ENCODE results near the gene PACSIN1. TPM values are rescaled to one million over a fixed set of nuclear protein-coding genes. Genes with fewer than 3 reads are reported as not detected.

PACSIN1 gene
- polyA plus RNA-seq, 1 donor from 2014 or later, result 3.1 TPM

GRCh38 chr6:34540841-34541240, 75.0 kb downstream of the PACSIN1 start:
- H3K79me2 ChIP-seq (replicated peaks; ENCODE audit: insufficient read depth, low read length), result no peaks in the 10 kb centered on the region
- H3K27me3 ChIP-seq (ENCODE audit: insufficient read depth, low read depth, low read length), result no peaks in the 10 kb centered on the region
- H3F3A ChIP-seq (ENCODE audit: insufficient read depth, low read length, poor library complexity, severe bottlenecking), result no peaks in the 10 kb centered on the region
- no peak overlapping the region for H3K9ac ChIP-seq (ENCODE audit: low read length)
- no peak overlapping the region for H3K27ac ChIP-seq (ENCODE audit: low read length)
- TF ChIP-seq RAD21 (conservative IDR thresholded peaks at IDR 0.05), result no peak
- no peak for TF ChIP-seq POLR2AphosphoS5 (IDR thresholded peaks at IDR 0.05)
- no peak for TF ChIP-seq EP300 (conservative IDR thresholded peaks at IDR 0.05; ENCODE audit: poor library complexity, severe bottlenecking)
- no peak for TF ChIP-seq SMC3 (conservative IDR thresholded peaks at IDR 0.05; ENCODE audit: poor library complexity)
- no peak for TF ChIP-seq CTCF (IDR thresholded peaks at IDR 0.05; ENCODE audit: poor library complexity, severe bottlenecking)
- TF ChIP-seq, protein P1, sequence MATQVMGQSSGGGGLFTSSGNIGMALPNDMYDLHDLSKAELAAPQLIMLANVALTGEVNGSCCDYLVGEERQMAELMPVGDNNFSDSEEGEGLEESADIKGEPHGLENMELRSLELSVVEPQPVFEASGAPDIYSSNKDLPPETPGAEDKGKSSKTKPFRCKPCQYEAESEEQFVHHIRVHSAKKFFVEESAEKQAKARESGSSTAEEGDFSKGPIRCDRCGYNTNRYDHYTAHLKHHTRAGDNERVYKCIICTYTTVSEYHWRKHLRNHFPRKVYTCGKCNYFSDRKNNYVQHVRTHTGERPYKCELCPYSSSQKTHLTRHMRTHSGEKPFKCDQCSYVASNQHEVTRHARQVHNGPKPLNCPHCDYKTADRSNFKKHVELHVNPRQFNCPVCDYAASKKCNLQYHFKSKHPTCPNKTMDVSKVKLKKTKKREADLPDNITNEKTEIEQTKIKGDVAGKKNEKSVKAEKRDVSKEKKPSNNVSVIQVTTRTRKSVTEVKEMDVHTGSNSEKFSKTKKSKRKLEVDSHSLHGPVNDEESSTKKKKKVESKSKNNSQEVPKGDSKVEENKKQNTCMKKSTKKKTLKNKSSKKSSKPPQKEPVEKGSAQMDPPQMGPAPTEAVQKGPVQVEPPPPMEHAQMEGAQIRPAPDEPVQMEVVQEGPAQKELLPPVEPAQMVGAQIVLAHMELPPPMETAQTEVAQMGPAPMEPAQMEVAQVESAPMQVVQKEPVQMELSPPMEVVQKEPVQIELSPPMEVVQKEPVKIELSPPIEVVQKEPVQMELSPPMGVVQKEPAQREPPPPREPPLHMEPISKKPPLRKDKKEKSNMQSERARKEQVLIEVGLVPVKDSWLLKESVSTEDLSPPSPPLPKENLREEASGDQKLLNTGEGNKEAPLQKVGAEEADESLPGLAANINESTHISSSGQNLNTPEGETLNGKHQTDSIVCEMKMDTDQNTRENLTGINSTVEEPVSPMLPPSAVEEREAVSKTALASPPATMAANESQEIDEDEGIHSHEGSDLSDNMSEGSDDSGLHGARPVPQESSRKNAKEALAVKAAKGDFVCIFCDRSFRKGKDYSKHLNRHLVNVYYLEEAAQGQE (IDR thresholded peaks at IDR 0.05; ENCODE audit: borderline replicate concordance), result no peak
- TF ChIP-seq TAF1 (IDR thresholded peaks at IDR 0.05; ENCODE audit: low read depth), result no peak
- no peak for TF ChIP-seq MXI1 (conservative IDR thresholded peaks at IDR 0.05; ENCODE audit: poor library complexity, severe bottlenecking)
- TF ChIP-seq EZH2 (IDR thresholded peaks at IDR 0.05; ENCODE audit: borderline replicate concordance, insufficient read depth, low read length, poor library complexity, severe bottlenecking), result no peak
- H3K36me3 ChIP-seq (ENCODE audit: insufficient read depth, low read length), result no peaks in the 10 kb centered on the region
- H3K4me3 ChIP-seq (ENCODE audit: low read length), result no peak overlapping the region
- no peaks in the 10 kb centered on the region for H4K20me1 ChIP-seq (ENCODE audit: insufficient read depth)
- H2AFZ ChIP-seq (ENCODE audit: low read depth, low read length), result no peak overlapping the region
- H3K4me2 ChIP-seq (ENCODE audit: low read length), result no peak overlapping the region
- H3K9me3 ChIP-seq (ENCODE audit: low read length), result no peaks in the 10 kb centered on the region
- no peaks in the 10 kb centered on the region for H3K9me2 ChIP-seq (ENCODE audit: insufficient read depth, low read length)

DNA sequence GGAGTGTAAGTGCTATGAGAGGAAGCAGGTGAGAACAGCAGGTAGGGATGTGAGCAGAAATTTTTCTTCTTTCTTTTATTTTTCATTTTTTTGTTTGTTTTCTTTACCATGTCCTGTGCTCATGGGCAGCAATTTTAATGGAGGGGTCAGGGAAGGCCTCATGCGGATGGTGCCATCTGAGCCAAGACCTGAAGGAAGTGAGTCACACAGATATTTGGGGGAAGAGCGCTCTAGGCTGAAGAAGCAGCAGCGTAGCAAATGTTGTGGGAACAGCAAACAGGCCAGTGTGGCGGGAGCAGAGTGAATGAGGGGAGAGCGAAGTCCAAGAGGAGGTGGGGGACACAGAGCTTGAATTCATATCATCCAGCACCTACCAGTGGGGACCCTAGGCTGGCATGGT, 77.5 kb downstream of the PACSIN1 start:
- no peak overlapping the region for H3K4me2 ChIP-seq (ENCODE audit: low read length)

More for the DNA sequence above, 77.5 kb downstream of the PACSIN1 start:
- H3K27me3 ChIP-seq (ENCODE audit: insufficient read depth, low read depth, low read length), result no peaks in the 10 kb centered on the region
- H2AFZ ChIP-seq (ENCODE audit: low read depth, low read length), result no peak overlapping the region
- no peaks in the 10 kb centered on the region for H3K79me2 ChIP-seq (replicated peaks; ENCODE audit: insufficient read depth, low read length)
- H3F3A ChIP-seq (ENCODE audit: insufficient read depth, low read length, poor library complexity, severe bottlenecking), result no peaks in the 10 kb centered on the region
- TF ChIP-seq SMC3 (conservative IDR thresholded peaks at IDR 0.05; ENCODE audit: poor library complexity), result no peak
- no peak overlapping the region for H3K9ac ChIP-seq (ENCODE audit: low read length)
- no peak overlapping the region for H3K27ac ChIP-seq (ENCODE audit: low read length)
- no peaks in the 10 kb centered on the region for H4K20me1 ChIP-seq (ENCODE audit: insufficient read depth)
- no peaks in the 10 kb centered on the region for H3K9me2 ChIP-seq (ENCODE audit: insufficient read depth, low read length)
- H3K36me3 ChIP-seq (ENCODE audit: insufficient read depth, low read length), result no peaks in the 10 kb centered on the region
- H3K4me3 ChIP-seq (ENCODE audit: low read length), result no peak overlapping the region
- H3K9me3 ChIP-seq (ENCODE audit: low read length), result no peaks in the 10 kb centered on the region
